Tibial nerve (tissue), 4 donors: ENCODE data around the gene PRR35. TPM values are rescaled to one million over a fixed set of nuclear protein-coding genes. Genes with fewer than 3 reads are reported as not detected.

Source experiments
- DNase-seq, 2 donors: peaks; one replicate each; pipeline ENCODE4 v3.0.0-alpha.2; 2019; ENCODE audit warnings: low spot score in 2 of 2
- H3K27ac ChIP-seq, 4 donors: fragments of 200-600 bp; sonication (generic) in 3 of 4; one replicate each; pipeline ENCODE4 v1.5.1; 2017 to 2019; ENCODE audit warnings: mild to moderate bottlenecking in 1 of 4
- H3K27me3 ChIP-seq, 2 donors: fragments of 200-600 bp; sonication (generic) in 1 of 2; one replicate each; pipeline versions ENCODE4 v1.5.1 to v1.6.0; 2017 to 2019
- H3K36me3 ChIP-seq, 3 donors: fragments of 200-600 bp; sonication (generic); one replicate each; pipeline ENCODE4 v1.5.1; 2018 to 2019
- H3K4me1 ChIP-seq, 4 donors: fragments of 200-600 bp; sonication (generic) in 3 of 4; one replicate each; pipeline ENCODE4 v1.5.1; 2017 to 2019
- H3K4me3 ChIP-seq, 4 donors: fragments of 200-600 bp; sonication (generic) in 3 of 4; one replicate each; pipeline ENCODE4 v1.5.1; 2017 to 2019; ENCODE audit warnings: mild to moderate bottlenecking in 1 of 4, moderate library complexity in 1 of 4
- H3K9me3 ChIP-seq, 4 donors: fragments of 200-600 bp; sonication (generic) in 3 of 4; one replicate each; pipeline ENCODE4 v1.5.1; 2017 to 2019
- CTCF ChIP-seq, 5 experiments: fragments of 200-600 bp in 3 of 5; fragments of 450-650 bp in 2 of 5; sonication (generic) in 3 of 5; IDR thresholded peaks; one replicate each; pipeline ENCODE4 v1.5.1; 2016 to 2019; ENCODE audit warnings: antibody characterized with exemption in 5 of 5, mild to moderate bottlenecking in 3 of 5, moderate library complexity in 2 of 5
- EP300 ChIP-seq, 2 donors: sonication (generic); formaldehyde crosslinking; IDR thresholded peaks; one replicate each; pipeline ENCODE4 v1.6.1; 2017; ENCODE audit warnings: antibody characterized with exemption in 2 of 2, mild to moderate bottlenecking in 1 of 2
- POLR2A ChIP-seq, 2 donors: fragments of 450-650 bp; IDR thresholded peaks; one replicate each; pipeline ENCODE4 v1.6.1; 2017; ENCODE audit warnings: antibody characterized with exemption in 2 of 2, mild to moderate bottlenecking in 2 of 2, moderate library complexity in 2 of 2
- WGBS, 2 donors: methylation state at CpG; one replicate each; pipeline ENCODE4 v1.1.5; 2018; 5-methylcytosine and 5-hydroxymethylcytosine counted together
- total RNA-seq, 4 donors: library from RNA; depleted of rRNA; stranded (reverse); fragments of >200 nt; gene quantifications; one replicate each; pipeline ENCODE4 v1.1.0, GENCODE V29; 2016

Gene PRR35
- total RNA-seq, 4 donors from 2014 or later: not detected

GRCh38 chr16:551210-551609 is 9.0 kb upstream of the PRR35 start:
- Histone ChIP-seq H3K4me1 (peaks cover 0 to 36% (median 6%) of the 10 kb centered on the region in 4 donors), H3K27ac (no peak overlapping the region), H3K27me3 (no peaks in the 10 kb centered on the region), H3K36me3 (peaks cover 5 to 79% (median 9%) of the 10 kb centered on the region in 3 donors), H3K9me3 (no peaks in the 10 kb centered on the region), H3K4me3 (no peak overlapping the region)
- no peak for DNase-seq
- 90 to 94% methylated on average over 16 to 19 of the region's 28 CpGs for WGBS, 2 donors
- TF ChIP-seq POLR2A (IDR thresholded peaks at IDR 0.05) (no peak), CTCF (IDR thresholded peaks at IDR 0.05) (no peak), EP300 (IDR thresholded peaks at IDR 0.05) (no peak)

GRCh38 chr16:552171-552570 is 8.0 kb upstream of the PRR35 start:
- TF ChIP-seq CTCF (IDR thresholded peaks at IDR 0.05) (no peak), EP300 (IDR thresholded peaks at IDR 0.05) (no peak), POLR2A (IDR thresholded peaks at IDR 0.05) (no peak)
- H3K9me3 ChIP-seq: no peaks in the 10 kb centered on the region
- peaks cover 5 to 69% (median 9%) of the 10 kb centered on the region in 3 donors for H3K36me3 ChIP-seq
- peaks cover 0 to 29% (median 6%) of the 10 kb centered on the region in 4 donors for H3K4me1 ChIP-seq
- 98 to 100% methylated on average over 1 to 6 of the region's 35 CpGs for WGBS, 2 donors
- no peaks in the 10 kb centered on the region for H3K27me3 ChIP-seq
- H3K27ac ChIP-seq: no peak overlapping the region
- H3K4me3 ChIP-seq: no peak overlapping the region
- no peak for DNase-seq

GRCh38 chr16:553601-554296 is 6.4 kb upstream of the PRR35 start:
- WGBS, 2 donors: 47 to 76% methylated on average over 3 to 23 of the region's 33 CpGs
- TF ChIP-seq EP300 (IDR thresholded peaks at IDR 0.05) (no peak), POLR2A (IDR thresholded peaks at IDR 0.05) (no peak), CTCF (IDR thresholded peaks at IDR 0.05) (no peak)
- peaks cover 5 to 54% (median 9%) of the 10 kb centered on the region in 3 donors for H3K36me3 ChIP-seq

GRCh38 chr16:554297-554621 is 5.9 kb upstream of the PRR35 start:
- TF ChIP-seq CTCF (IDR thresholded peaks at IDR 0.05) (no peak), POLR2A (IDR thresholded peaks at IDR 0.05) (no peak), EP300 (IDR thresholded peaks at IDR 0.05) (no peak)
- H3K4me3 ChIP-seq: peak overlapping the region in 1 of 4 donors; percentile 44

More at GRCh38 chr16:553601-554296, 6.4 kb upstream of the PRR35 start:
- Histone ChIP-seq H3K4me3 (no peak overlapping the region), H3K4me1 (peaks cover 0 to 22% (median 6%) of the 10 kb centered on the region in 4 donors), H3K9me3 (no peaks in the 10 kb centered on the region), H3K27ac (peak overlapping the region in 1 of 4 donors; percentile 52), H3K27me3 (peaks cover 0 to 6% of the 10 kb centered on the region in 2 donors)
- no peak for DNase-seq

GRCh38 chr16:554640-555365 is 5.4 kb upstream of the PRR35 start:
- TF ChIP-seq CTCF (IDR thresholded peaks at IDR 0.05) (no peak), POLR2A (IDR thresholded peaks at IDR 0.05) (no peak), EP300 (IDR thresholded peaks at IDR 0.05) (no peak)
- WGBS, 2 donors: 41 to 51% methylated on average over 45 to 54 of the region's 54 CpGs
- peak overlapping the region in 2 of 4 donors; percentile 48 to 52 for H3K27ac ChIP-seq
- H3K4me3 ChIP-seq: peak overlapping the region; percentile 11 to 44 (median 26)
- H3K4me1 ChIP-seq: peaks cover 0 to 28% (median 6%) of the 10 kb centered on the region in 4 donors
- no peaks in the 10 kb centered on the region for H3K9me3 ChIP-seq
- H3K36me3 ChIP-seq: peaks cover under 1 to 43% (median 9%) of the 10 kb centered on the region in 3 donors
- H3K27me3 ChIP-seq: peaks cover 0 to 17% of the 10 kb centered on the region in 2 donors
- no peak for DNase-seq

More at GRCh38 chr16:554297-554621, 5.9 kb upstream of the PRR35 start:
- DNase-seq: no peak
- peaks cover 0 to 23% (median 6%) of the 10 kb centered on the region in 4 donors for H3K4me1 ChIP-seq
- H3K9me3 ChIP-seq: no peaks in the 10 kb centered on the region
- peaks cover 5 to 48% (median 9%) of the 10 kb centered on the region in 3 donors for H3K36me3 ChIP-seq
- peak overlapping the region in 1 of 4 donors; percentile 52 for H3K27ac ChIP-seq
- peaks cover 0 to 11% of the 10 kb centered on the region in 2 donors for H3K27me3 ChIP-seq
- WGBS, 2 donors: 37 to 62% methylated on average over 10 to 11 of the region's 11 CpGs
